GM23248 (cell line): ENCODE results near the gene EXD3. TPM values are rescaled to one million over a fixed set of nuclear protein-coding genes. Genes with fewer than 3 reads are reported as not detected.

Experiments
- DNase-seq: peaks from one replicate; pipeline ENCODE4 v3.0.0-alpha.2; 2015
- H2AFZ ChIP-seq: fragments of 200-600 bp; sonication (generic); 2 replicates; pipeline ENCODE4 v1.6.1; 2016; ENCODE audit warnings: antibody characterized with exemption
- H3F3A ChIP-seq: fragments of 200-600 bp; sonication (generic); 2 replicates; pipeline ENCODE4 v1.6.1; 2016; ENCODE audit warnings: mild to moderate bottlenecking, antibody characterized with exemption, mixed run types; ENCODE audit not compliant: insufficient read depth
- H3K27ac ChIP-seq: fragments of 200-600 bp; sonication (generic); 2 replicates; pipeline ENCODE4 v1.5.1; 2016; ENCODE audit warnings: mild to moderate bottlenecking
- H3K27me3 ChIP-seq: fragments of 200-600 bp; sonication (generic); replicated peaks from 2 replicates; pipeline ENCODE4 v1.6.1; 2016; ENCODE audit warnings: mild to moderate bottlenecking; ENCODE audit not compliant: insufficient read depth
- H3K36me3 ChIP-seq: fragments of 200-600 bp; sonication (generic); 2 replicates; pipeline ENCODE4 v1.6.1; 2016; ENCODE audit warnings: low read depth, mild to moderate bottlenecking
- H3K4me1 ChIP-seq: fragments of 200-600 bp; sonication (generic); 2 replicates; pipeline ENCODE4 v1.6.1; 2016; ENCODE audit warnings: mild to moderate bottlenecking; ENCODE audit not compliant: insufficient read depth
- H3K4me2 ChIP-seq: fragments of 200-600 bp; sonication (generic); one replicate; pipeline ENCODE4 v1.6.1; 2016; ENCODE audit warnings: mild to moderate bottlenecking; ENCODE audit not compliant: unreplicated experiment
- H3K4me3 ChIP-seq: fragments of 200-600 bp; sonication (generic); 2 replicates; pipeline ENCODE4 v1.5.1; 2016; ENCODE audit warnings: mild to moderate bottlenecking
- H3K79me2 ChIP-seq: fragments of 200-600 bp; sonication (generic); 2 replicates; pipeline ENCODE4 v1.6.1; 2016; ENCODE audit warnings: mild to moderate bottlenecking; ENCODE audit not compliant: insufficient read depth
- H3K9ac ChIP-seq: fragments of 200-600 bp; sonication (generic); 2 replicates; pipeline ENCODE4 v1.6.1; 2016; ENCODE audit warnings: mild to moderate bottlenecking
- H3K9me2 ChIP-seq: fragments of 200-600 bp; sonication (generic); 2 replicates; pipeline ENCODE4 v1.6.1; 2016; ENCODE audit warnings: mixed run types, mild to moderate bottlenecking, moderate library complexity; ENCODE audit not compliant: insufficient read depth
- H3K9me3 ChIP-seq: fragments of 200-600 bp; sonication (generic); one replicate; pipeline ENCODE4 v1.6.1; 2017; ENCODE audit warnings: low read depth
- H4K20me1 ChIP-seq: fragments of 200-600 bp; sonication (generic); 2 replicates; pipeline ENCODE4 v1.6.0; 2016; ENCODE audit not compliant: insufficient read depth
- EZH2 ChIP-seq: fragments of 200-600 bp; sonication (generic); IDR thresholded peaks from 2 replicates; pipeline ENCODE4 v1.6.1; 2018; ENCODE audit warnings: antibody characterized with exemption, mild to moderate bottlenecking; ENCODE audit not compliant: insufficient read depth, poor library complexity, severe bottlenecking
- EZH2phosphoT487 ChIP-seq: fragments of 200-600 bp; sonication (generic); IDR thresholded peaks from 2 replicates; pipeline ENCODE4 v1.6.1; 2018; ENCODE audit warnings: antibody characterized with exemption, moderate library complexity, mild to moderate bottlenecking, low read depth; ENCODE audit not compliant: insufficient read depth
- WGBS, 2 experiments: methylation state at CpG; one replicate each; pipeline ENCODE4 v1.1.6; 2015 to 2017; ENCODE audit warnings: low lambda C conversion rate in 2 of 2, low coverage in 1 of 2; ENCODE audit errors: missing lambda C conversion rate in 2 of 2; 5-methylcytosine and 5-hydroxymethylcytosine counted together
- in situ Hi-C: fragments of 300-500 bp; cut with MboI; formaldehyde crosslinking; loops from 2 replicates; pipeline ENCODE4 v1.15.0; 2020
- polyA plus RNA-seq: library from polyadenylated mRNA; unstranded; fragments of >200 nt; fragmentation: Nextera tagmentation; extraction: Ambion mirVana; gene quantifications from 2 replicates; pipeline ENCODE4 v1.2.1, GENCODE V29; 2016
- total RNA-seq: library from RNA; depleted of rRNA; stranded (reverse); fragments of >200 nt; shearing (Covaris generic); gene quantifications from 2 replicates; pipeline ENCODE4 v1.2.3, GENCODE V29; 2014

EXD3 gene
- total and polyA plus RNA-seq, 2 experiments from 2014 or later: 10.1 to 11.6 TPM

- Histone ChIP-seq H3K9me2 (no peaks in the 10 kb centered on the region), H3F3A (no peaks in the 10 kb centered on the region), H3K4me3 (peak overlapping the region; percentile 78), H3K27me3 (no peaks in the 10 kb centered on the region), H3K9ac (peak overlapping the region; percentile 71), H3K79me2 (no peaks in the 10 kb centered on the region), H3K36me3 (no peaks in the 10 kb centered on the region; the same call in 1 of the 2 replicates), H3K4me1 (peaks cover 8% of the 10 kb centered on the region), H4K20me1 (no peaks in the 10 kb centered on the region), H3K27ac (peak overlapping the region; percentile 23; the same call in 1 of the 2 replicates), H3K4me2 (peak overlapping the region; percentile 86), H3K9me3 (no peaks in the 10 kb centered on the region), H2AFZ (no peak overlapping the region)
- TF ChIP-seq EZH2phosphoT487: no peak
- no peak for TF ChIP-seq EZH2
- peak; percentile 63 for DNase-seq
- in situ Hi-C loops: no loop called here
- 48 to 58% methylated on average over 23 to 30 of the region's 30 CpGs for WGBS, 2 experiments
Measured at GRCh38 chr9:137276473-137277328, 146.3 kb downstream of the EXD3 start.

- no peak overlapping the region for H2AFZ ChIP-seq
- H3K27ac ChIP-seq: no peak overlapping the region
- H3K4me2 ChIP-seq: no peak overlapping the region
- in situ Hi-C loops: no loop called here
- H3K27me3 ChIP-seq: no peaks in the 10 kb centered on the region
- H3K9me3 ChIP-seq: no peaks in the 10 kb centered on the region
- no peaks in the 10 kb centered on the region for H3K9me2 ChIP-seq
- H3K9ac ChIP-seq: no peak overlapping the region
- TF ChIP-seq EZH2phosphoT487 (no peak), EZH2 (no peak)
- no peaks in the 10 kb centered on the region; the same call in 1 of the 2 replicates for H3K36me3 ChIP-seq
- no peak for DNase-seq
- H3K4me3 ChIP-seq: no peak overlapping the region
- no peaks in the 10 kb centered on the region for H4K20me1 ChIP-seq
- 77 to 79% methylated on average over 23 to 24 of the region's 24 CpGs for WGBS, 2 experiments
- peaks cover 8% of the 10 kb centered on the region for H3K4me1 ChIP-seq
- no peaks in the 10 kb centered on the region for H3K79me2 ChIP-seq
- no peaks in the 10 kb centered on the region for H3F3A ChIP-seq
Measured at GRCh38 chr9:137275588-137276472, 147.1 kb downstream of the EXD3 start.

- Histone ChIP-seq H2AFZ (no peak overlapping the region), H4K20me1 (no peaks in the 10 kb centered on the region), H3K4me2 (no peak overlapping the region), H3K27me3 (no peaks in the 10 kb centered on the region), H3K79me2 (no peaks in the 10 kb centered on the region), H3K4me3 (no peak overlapping the region), H3K27ac (no peak overlapping the region), H3K4me1 (peaks cover 8% of the 10 kb centered on the region), H3K36me3 (no peaks in the 10 kb centered on the region; the same call in 1 of the 2 replicates), H3F3A (no peaks in the 10 kb centered on the region), H3K9me3 (no peaks in the 10 kb centered on the region), H3K9me2 (no peaks in the 10 kb centered on the region), H3K9ac (no peak overlapping the region)
- in situ Hi-C loops: no loop called here
- 92% methylated on average over 10 of the region's 10 CpGs for WGBS, 2 experiments
- no peak for DNase-seq
- TF ChIP-seq EZH2phosphoT487 (no peak), EZH2 (no peak)
Measured at GRCh38 chr9:137275203-137275587, 147.8 kb downstream of the EXD3 start.

GRCh38 chr9:137273611-137274320 is 149.2 kb downstream of the EXD3 start:
- H2AFZ ChIP-seq: no peak overlapping the region
- H3K36me3 ChIP-seq: no peaks in the 10 kb centered on the region; the same call in 1 of the 2 replicates
- H3K9me3 ChIP-seq: no peaks in the 10 kb centered on the region
- H3K27ac ChIP-seq: no peak overlapping the region
- in situ Hi-C loops: no loop called here
- H3F3A ChIP-seq: no peaks in the 10 kb centered on the region
- no peak for DNase-seq
- no peaks in the 10 kb centered on the region for H3K9me2 ChIP-seq
- H3K4me3 ChIP-seq: no peak overlapping the region
- no peaks in the 10 kb centered on the region for H4K20me1 ChIP-seq
- H3K4me1 ChIP-seq: peaks cover 8% of the 10 kb centered on the region
- TF ChIP-seq EZH2phosphoT487 (no peak), EZH2 (no peak)
- no peaks in the 10 kb centered on the region for H3K27me3 ChIP-seq
- H3K4me2 ChIP-seq: no peak overlapping the region
- no peaks in the 10 kb centered on the region for H3K79me2 ChIP-seq
- H3K9ac ChIP-seq: no peak overlapping the region
- WGBS, 2 experiments: 78 to 82% methylated on average over 11 to 15 of the region's 15 CpGs
